HG03342 (cell line): ENCODE results near the gene NTN3.
"Not testable (repeated sequence)": the region's sequence is repeated elsewhere in the genome, so short reads cannot be mapped to it uniquely, and the experiment has no call there.

Source experiments
- ATAC-seq: cut with Tn5 transposase; IDR thresholded peaks from one replicate; pipeline ENCODE4 v1.9.1; 2021; ENCODE audit warnings: mild to moderate bottlenecking, moderate library complexity; ENCODE audit not compliant: unreplicated experiment

NTN3 gene

GRCh38 chr16:2439598-2439997, 31.5 kb upstream of the NTN3 start:
- ATAC-seq: no peak

GRCh38 chr16:2441143-2441804, 29.8 kb upstream of the NTN3 start:
- ATAC-seq: not testable (repeated sequence)

DNA sequence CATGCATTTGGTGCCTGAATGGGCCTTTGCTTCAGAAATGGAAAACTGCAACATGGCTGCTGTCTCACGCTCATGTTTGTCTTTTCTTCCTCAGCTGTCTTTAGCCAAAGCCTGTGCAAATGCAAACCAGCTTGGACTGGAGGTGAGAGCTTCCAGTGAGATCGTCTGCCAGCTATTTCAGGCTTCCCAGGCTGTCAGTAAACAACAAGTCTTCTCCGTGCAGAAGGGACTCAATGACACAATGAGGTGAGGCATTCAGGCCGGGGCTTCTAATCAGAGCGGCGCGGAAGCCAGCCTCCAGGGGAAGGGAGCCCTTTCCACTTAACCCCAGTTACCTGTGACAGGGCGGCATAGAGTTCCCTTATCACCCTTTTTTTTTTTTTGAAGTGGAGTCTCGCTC, 27.5 kb upstream of the NTN3 start:
- ATAC-seq: no peak

DNA sequence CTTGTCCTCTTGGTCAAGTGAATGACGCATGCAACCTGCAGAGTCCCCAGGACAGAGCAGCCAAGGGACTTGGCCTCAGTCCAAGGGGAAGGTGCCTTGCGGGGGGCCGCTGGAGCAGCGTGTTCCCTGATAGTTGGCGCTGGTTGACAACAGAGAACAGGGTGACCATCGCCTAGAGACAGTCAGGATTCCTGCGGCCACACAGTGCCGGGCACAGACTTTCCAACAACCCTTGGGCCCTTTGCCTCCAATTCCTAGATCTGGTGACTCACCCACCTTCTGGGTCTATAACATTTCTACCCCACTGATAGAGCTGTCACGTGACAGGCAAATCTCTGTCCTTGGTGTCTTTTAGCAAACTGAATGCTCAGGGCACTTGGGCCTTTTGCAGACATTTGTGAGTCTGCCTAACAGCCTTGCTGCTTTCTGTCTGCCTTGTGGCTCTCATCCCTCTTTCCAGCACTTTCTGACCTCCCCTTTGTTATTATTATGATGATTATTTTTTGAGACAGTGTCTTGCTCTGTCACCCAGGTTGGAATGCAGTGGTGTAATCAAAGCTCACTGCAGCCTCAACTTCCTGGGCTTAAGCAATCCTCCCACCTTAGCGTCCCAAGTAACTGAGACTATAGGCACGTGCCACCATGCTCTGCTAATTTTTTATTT, 23.0 kb upstream of the NTN3 start:
- ATAC-seq: no peak

GRCh38 chr16:2449118-2449517, 22.0 kb upstream of the NTN3 start:
- no peak for ATAC-seq

DNA sequence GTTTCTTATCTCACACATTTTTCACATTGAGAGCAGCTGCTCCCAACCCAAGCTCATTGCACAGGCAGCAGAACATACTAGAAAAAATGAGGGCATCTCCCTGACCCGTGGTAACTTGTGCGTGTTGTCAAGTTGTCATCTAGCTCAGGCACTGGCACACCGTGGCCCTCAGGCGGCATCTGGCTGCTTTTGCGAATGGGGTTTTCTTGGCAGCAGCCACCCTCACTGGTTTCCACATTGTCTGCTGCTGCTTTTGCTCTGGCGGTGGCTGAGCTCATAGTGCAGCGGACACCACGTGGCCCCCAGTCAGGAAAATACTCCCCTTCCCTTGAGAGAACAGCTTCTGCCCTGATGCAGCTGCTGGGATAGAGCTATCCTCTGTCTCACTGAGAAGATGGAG, 20.6 kb upstream of the NTN3 start:
- no peak for ATAC-seq

DNA sequence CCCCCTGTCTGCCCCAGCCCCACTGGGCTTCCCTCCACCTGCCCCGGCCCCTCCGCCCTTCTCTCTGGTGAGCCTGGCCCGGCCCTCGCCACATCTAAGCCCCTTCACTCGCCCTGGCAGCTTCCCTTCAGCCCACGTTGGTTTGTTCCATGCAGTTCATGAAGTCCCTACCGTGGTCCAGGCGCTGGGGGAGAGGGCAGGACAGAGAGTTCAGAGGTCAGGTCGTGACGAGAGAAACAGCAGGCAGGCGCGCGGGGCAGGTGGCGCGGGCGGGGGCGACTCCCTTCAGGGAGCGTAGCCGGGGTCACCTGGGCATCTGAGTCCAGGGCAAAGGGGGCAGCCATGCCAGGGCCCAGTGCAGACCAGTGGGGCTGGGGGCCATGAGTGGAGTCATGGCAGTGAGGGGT, 20.1 kb upstream of the NTN3 start:
- ATAC-seq: no peak

GRCh38 chr16:2451851-2452320, 19.2 kb upstream of the NTN3 start:
- ATAC-seq: no peak

DNA sequence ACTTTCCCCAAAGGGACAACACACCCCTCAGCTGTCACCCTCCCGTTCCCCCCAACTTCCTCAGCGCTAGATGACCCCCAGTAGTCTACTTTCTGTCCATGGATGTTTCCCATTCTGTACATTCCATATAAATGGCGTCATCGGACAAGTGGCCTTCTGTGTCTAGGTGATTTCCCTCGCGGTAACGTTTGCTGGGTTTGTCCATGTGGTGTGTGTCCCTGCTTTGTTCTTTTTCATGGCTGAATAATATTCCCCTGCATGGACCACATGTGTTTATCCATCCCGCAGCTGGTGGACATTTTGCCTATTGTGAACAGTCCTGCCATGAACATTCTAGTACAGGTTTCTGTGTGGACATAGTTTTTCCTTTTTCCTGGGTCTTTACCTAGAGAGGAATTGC, 18.4 kb upstream of the NTN3 start:
- no peak for ATAC-seq

- no peak for ATAC-seq
These were observed 15.8 kb upstream of the NTN3 start for GRCh38 chr16:2455081-2455845.

DNA sequence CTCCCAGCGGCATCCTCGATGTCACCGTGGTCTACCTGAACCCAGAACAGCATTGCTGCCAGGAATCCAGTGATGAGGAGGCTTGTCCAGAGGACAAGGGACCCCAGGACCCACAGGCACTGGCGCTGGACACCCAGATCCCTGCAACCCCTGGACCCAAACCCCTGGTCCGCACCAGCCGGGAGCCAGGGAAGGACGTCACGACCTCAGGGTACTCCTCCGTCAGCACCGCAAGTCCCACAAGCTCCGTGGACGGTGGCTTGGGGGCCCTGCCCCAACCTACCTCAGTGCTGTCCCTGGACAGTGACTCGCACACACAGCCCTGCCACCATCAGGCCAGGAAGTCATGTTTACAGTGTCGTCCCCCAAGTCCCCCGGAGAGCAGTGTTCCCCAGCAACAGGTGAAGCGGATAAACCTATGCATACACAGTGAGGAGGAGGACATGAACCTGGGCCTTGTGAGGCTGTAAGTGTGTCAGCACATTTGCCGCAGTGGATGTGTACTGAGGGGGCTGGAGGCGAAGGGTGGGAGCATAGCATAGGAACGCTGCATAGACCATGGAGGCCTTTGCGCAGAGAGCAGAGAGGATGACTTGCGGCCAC, 14.4 kb upstream of the NTN3 start:
- ATAC-seq: no peak

- no peak for ATAC-seq
These were observed 13.8 kb upstream of the NTN3 start for GRCh38 chr16:2457267-2457666.

GRCh38 chr16:2457946-2458345, 13.2 kb upstream of the NTN3 start:
- no peak for ATAC-seq

- no peak for ATAC-seq
These were observed 12.0 kb upstream of the NTN3 start for GRCh38 chr16:2458887-2459646.

- ATAC-seq: peak; percentile 86
These were observed 11.3 kb upstream of the NTN3 start, which contains the start of gene TEDC2 for GRCh38 chr16:2459647-2460390. TSS of gene TEDC2 (plus strand) at chr16:2460109. CDS start at chr16:2460145, 36 bp downstream.

GRCh38 chr16:2460391-2460713, 10.7 kb upstream of the NTN3 start:
- ATAC-seq: peak; percentile 2

DNA sequence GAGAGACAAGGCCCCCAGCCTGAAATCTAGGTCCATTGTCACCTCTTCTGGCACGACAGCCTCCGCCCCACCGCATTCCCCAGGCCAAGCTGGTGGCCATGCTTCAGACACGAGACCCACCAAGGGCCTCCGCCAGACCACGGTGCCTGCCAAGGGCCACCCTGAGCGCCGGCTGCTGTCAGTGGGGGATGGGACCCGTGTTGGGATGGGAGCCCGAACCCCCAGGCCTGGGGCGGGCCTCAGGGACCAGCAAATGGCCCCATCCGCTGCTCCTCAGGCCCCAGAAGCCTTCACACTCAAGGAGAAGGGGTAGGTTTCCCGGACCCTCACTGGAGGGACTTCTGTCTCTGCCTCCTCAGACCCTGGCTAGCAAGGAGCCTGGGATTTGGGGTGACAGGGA, 10.2 kb upstream of the NTN3 start:
- ATAC-seq: no peak

GRCh38 chr16:2462031-2462866, 8.8 kb upstream of the NTN3 start:
- ATAC-seq: no peak

- ATAC-seq: no peak
These were observed 6.8 kb upstream of the NTN3 start for GRCh38 chr16:2464333-2464732.
